SK-N-SH (cell line): ENCODE results near the gene RASGRF1. TPM values are rescaled to one million over a fixed set of nuclear protein-coding genes. Genes with fewer than 3 reads are reported as not detected.

Source experiments
- CTCF ChIA-PET: fragments of 300-600, 350-600 bp; formaldehyde crosslinking; extraction: SDS; loops from one replicate; lab custom pipeline; 2021; lab: Yijun Ruan, JAX
- POLR2A ChIA-PET: fragments of 350-600 bp; sonication (Branson Sonifier 250); formaldehyde crosslinking; extraction: SDS; loops from one replicate; lab custom pipeline; 2020; ENCODE audit warnings: antibody characterized with exemption, inconsistent platforms; lab: Yijun Ruan, JAX
- DNase-seq: peaks from one replicate; pipeline ENCODE4 v3.0.0; 2012
- H2AFZ ChIP-seq: fragments of 200-600 bp; sonication (generic); 2 replicates; pipeline ENCODE4 v1.8.1; 2016; ENCODE audit warnings: antibody characterized with exemption, mild to moderate bottlenecking, low read depth
- H3F3A ChIP-seq: fragments of 200-600 bp; sonication (generic); replicated peaks from 2 replicates; pipeline ENCODE3; 2016; ENCODE audit warnings: antibody characterized with exemption, mild to moderate bottlenecking; ENCODE audit not compliant: insufficient read depth
- H3K27ac ChIP-seq, 2 experiments: fragments of 200-500 bp in 1 of 2; fragments of 200-600 bp in 1 of 2; sonication (Bioruptor generic) in 1 of 2; sonication (generic), shearing (Covaris generic) in 1 of 2; 2 replicates each; pipeline versions ENCODE4 v1.5.1 to v1.6.1; 2014 to 2016; ENCODE audit warnings: low read depth in 2 of 2, inconsistent platforms in 1 of 2, low read length in 1 of 2, mild to moderate bottlenecking in 1 of 2, mixed read lengths in 1 of 2
- H3K27me3 ChIP-seq: fragments of 200-600 bp; sonication (generic), shearing (Covaris generic); 2 replicates; pipeline ENCODE4 v1.6.1; 2016; ENCODE audit warnings: mixed run types; ENCODE audit not compliant: insufficient read depth
- H3K36me3 ChIP-seq, 2 experiments: fragments of 200-500 bp in 1 of 2; fragments of 200-600 bp in 1 of 2; sonication (Bioruptor generic) in 1 of 2; sonication (generic) in 1 of 2; replicated peaks in 1 of 2; 2 replicates each; pipeline versions ENCODE3 to v1.5.1; 2014 to 2016; ENCODE audit warnings: low read length in 1 of 2, mild to moderate bottlenecking in 1 of 2; ENCODE audit not compliant: insufficient read depth in 2 of 2, control insufficient read depth in 1 of 2
- H3K4me1 ChIP-seq, 2 experiments: fragments of 200-500 bp in 1 of 2; fragments of 200-600 bp in 1 of 2; sonication (Bioruptor generic) in 1 of 2; sonication (generic), shearing (Covaris generic) in 1 of 2; 2 replicates each; pipeline versions ENCODE4 v1.5.1 to v1.6.1; 2014 to 2016; ENCODE audit warnings: low read depth in 1 of 2, low read length in 1 of 2, mixed run types in 1 of 2; ENCODE audit not compliant: insufficient read depth in 2 of 2, control insufficient read depth in 1 of 2
- H3K4me2 ChIP-seq: fragments of 200-600 bp; sonication (generic), shearing (Covaris generic); 2 replicates; pipeline ENCODE4 v1.6.1; 2017; ENCODE audit warnings: mixed run types
- H3K4me3 ChIP-seq, 2 experiments: fragments of 200-500 bp in 1 of 2; fragments of 200-600 bp in 1 of 2; sonication (Bioruptor generic) in 1 of 2; sonication (generic), shearing (Covaris generic) in 1 of 2; 2 replicates each; pipeline versions ENCODE4 v1.5.1 to v1.8.1; 2014 to 2016; ENCODE audit warnings: low read depth in 2 of 2, inconsistent platforms in 1 of 2, low read length in 1 of 2, mild to moderate bottlenecking in 1 of 2, mixed read lengths in 1 of 2, moderate library complexity in 1 of 2
- H3K79me2 ChIP-seq: fragments of 200-600 bp; sonication (generic); 2 replicates; pipeline ENCODE4 v1.8.1; 2017; ENCODE audit warnings: mild to moderate bottlenecking; ENCODE audit not compliant: insufficient read depth
- H3K9ac ChIP-seq: fragments of 200-600 bp; sonication (generic); 2 replicates; pipeline ENCODE4 v1.6.1; 2017; ENCODE audit warnings: mixed run types
- H3K9me2 ChIP-seq: fragments of 200-600 bp; sonication (generic); 2 replicates; pipeline ENCODE4 v1.6.1; 2017; ENCODE audit warnings: mixed run types
- H3K9me3 ChIP-seq: fragments of 200-600 bp; sonication (generic); 2 replicates; pipeline ENCODE4 v1.6.1; 2017; ENCODE audit warnings: mixed run types, mild to moderate bottlenecking, moderate library complexity
- H4K20me1 ChIP-seq: fragments of 200-600 bp; sonication (generic); 2 replicates; pipeline ENCODE4 v1.6.1; 2017; ENCODE audit warnings: mild to moderate bottlenecking, mixed run types; ENCODE audit not compliant: insufficient read depth
- CHD2 ChIP-seq: fragments of 150-350 bp; IDR thresholded peaks from 2 replicates; pipeline ENCODE4 v1.6.1; 2018; ENCODE audit warnings: low read length; ENCODE audit not compliant: partially characterized antibody
- ELF1 ChIP-seq: IDR thresholded peaks from 2 replicates; pipeline ENCODE4 v1.4.0; 2012
- EP300 ChIP-seq, 2 experiments: IDR thresholded peaks; 2 replicates each; pipeline versions ENCODE4 v1.4.0 to v1.6.1; 2012; ENCODE audit warnings: borderline replicate concordance in 1 of 2, low read depth in 1 of 2, low read length in 1 of 2
- FOSL2 ChIP-seq: IDR thresholded peaks from 2 replicates; pipeline ENCODE4 v1.4.0; 2012; ENCODE audit warnings: low read depth, mild to moderate bottlenecking, moderate library complexity, borderline replicate concordance
- GABPA ChIP-seq: IDR thresholded peaks from 2 replicates; pipeline ENCODE4 v1.4.0; 2012; ENCODE audit warnings: low read depth, mild to moderate bottlenecking
- IRF3 ChIP-seq: fragments of 150-350 bp; IDR thresholded peaks from 2 replicates; pipeline ENCODE4 v1.6.1; 2016; ENCODE audit warnings: mild to moderate bottlenecking, low read depth, low read length
- JUND ChIP-seq: IDR thresholded peaks from 2 replicates; pipeline ENCODE4 v1.4.0; 2012
- MAX ChIP-seq: IDR thresholded peaks from 2 replicates; pipeline ENCODE4 v1.4.0; 2012; ENCODE audit warnings: low read depth
- MXI1 ChIP-seq: IDR thresholded peaks from 2 replicates; pipeline ENCODE4 v1.6.1; 2012; ENCODE audit warnings: mild to moderate bottlenecking, low read depth, low read length, improper control_type of control experiment
- PBX3 ChIP-seq: IDR thresholded peaks from 2 replicates; pipeline ENCODE4; 2012
- POLR2AphosphoS5 ChIP-seq: IDR thresholded peaks from 2 replicates; pipeline ENCODE4 v1.6.1; 2012; ENCODE audit warnings: low read depth, low read length
- RAD21 ChIP-seq: IDR thresholded peaks from 2 replicates; pipeline ENCODE4 v1.6.1; 2012; ENCODE audit warnings: mild to moderate bottlenecking, low read length
- REST ChIP-seq: IDR thresholded peaks from 2 replicates; pipeline ENCODE4 v1.6.1; 2012; ENCODE audit warnings: mild to moderate bottlenecking, low read depth, low read length, moderate library complexity
- RFX5 ChIP-seq: IDR thresholded peaks from 2 replicates; pipeline ENCODE4 v1.6.1; 2012; ENCODE audit warnings: mild to moderate bottlenecking, improper control_type of control experiment, low read length
- SIN3A ChIP-seq: IDR thresholded peaks from 2 replicates; pipeline ENCODE4 v1.6.1; 2012; ENCODE audit warnings: low read depth, mild to moderate bottlenecking, low read length, moderate library complexity, borderline replicate concordance
- TAF1 ChIP-seq: IDR thresholded peaks from 2 replicates; pipeline ENCODE4 v1.6.1; 2012; ENCODE audit warnings: low read depth, mild to moderate bottlenecking, low read length, moderate library complexity, borderline replicate concordance
- TEAD4 ChIP-seq: IDR thresholded peaks from 2 replicates; pipeline ENCODE4 v1.4.0; 2012; ENCODE audit warnings: mild to moderate bottlenecking, borderline replicate concordance; ENCODE audit not compliant: insufficient read depth
- USF1 ChIP-seq: IDR thresholded peaks from 2 replicates; pipeline ENCODE4 v1.4.0; 2012; ENCODE audit warnings: low read depth, borderline replicate concordance
- USF2 ChIP-seq: fragments of 150-350 bp; IDR thresholded peaks from 2 replicates; pipeline ENCODE4 v1.6.1; 2017; ENCODE audit warnings: antibody characterized with exemption, low read length, low read depth, borderline replicate concordance
- YY1 ChIP-seq: IDR thresholded peaks from 2 replicates; pipeline ENCODE4 v1.4.0; 2012; ENCODE audit warnings: low read depth, mild to moderate bottlenecking
- WGBS: methylation state at CpG from one replicate; pipeline ENCODE4 v1.1.6; 2017; ENCODE audit warnings: low lambda C conversion rate; 5-methylcytosine and 5-hydroxymethylcytosine counted together
- polyA plus RNA-seq, 3 experiments: library from polyadenylated mRNA; depleted of rRNA; stranded (reverse); fragments of >200 nt; gene quantifications; 2 replicates each; pipeline ENCODE4 v1.2.3, GENCODE V29; 2012

The RASGRF1 gene
- polyA plus RNA-seq, 1 of the 3 experiments (the other 2 are of a cell fraction), result 0.10 TPM

GRCh38 chr15:78997981-78998499 lies 92.5 kb downstream of the RASGRF1 start:
- Histone ChIP-seq H3K9ac (no peak overlapping the region), H4K20me1 (no peaks in the 10 kb centered on the region), H3K9me3 (no peaks in the 10 kb centered on the region), H3K9me2 (no peaks in the 10 kb centered on the region), H3K36me3 (no peaks in the 10 kb centered on the region), H3K27ac (no peak overlapping the region; a peak in 1 of 4 replicates), H3K4me3 (no peak overlapping the region), H3K4me2 (no peak overlapping the region), H3K27me3 (no peaks in the 10 kb centered on the region), H3F3A (no peaks in the 10 kb centered on the region), H3K79me2 (no peaks in the 10 kb centered on the region), H2AFZ (no peak overlapping the region), H3K4me1 (peaks cover 0 to 24% of the 10 kb centered on the region in 2 experiments; a peak in 1 of 4 replicates)
- ChIA-PET POLR2A (no interaction called here), CTCF (interaction anchor here (1.0 to 2.8 kb wide), 7 partner anchors 9 to 187 kb away, joined by 3 to 11 read pairs (median 5); no protein-coding TSS in a partner anchor)
- TF ChIP-seq FOSL2 (no peak), RFX5 (no peak), CHD2 (no peak), MAX (no peak), JUND (no peak), EP300 (IDR thresholded peaks at IDR 0.05; ENCODE audit: borderline replicate concordance in 1 of 2, low read depth in 1 of 2, low read length in 1 of 2) (no peak), IRF3 (no peak), ELF1 (no peak), REST (no peak), USF1 (no peak)
- no peak for DNase-seq
- 95% methylated on average over 4 of the region's 8 CpGs for WGBS

GRCh38 chr15:78996894-78997275 lies 93.7 kb downstream of the RASGRF1 start:
- no peak for DNase-seq
- no peaks in the 10 kb centered on the region for H3K79me2 ChIP-seq
- H3K4me1 ChIP-seq, result peaks cover 0 to 24% of the 10 kb centered on the region in 2 experiments; a peak in 1 of 4 replicates
- H3F3A ChIP-seq, result no peaks in the 10 kb centered on the region
- no peaks in the 10 kb centered on the region for H4K20me1 ChIP-seq
- no peak overlapping the region for H3K4me3 ChIP-seq
- no peak overlapping the region for H3K27ac ChIP-seq
- ChIA-PET CTCF (interaction anchor here (0.6 to 0.9 kb wide), 3 partner anchors 11 to 88 kb away, joined by 3 to 4 read pairs (median 3); no protein-coding TSS in a partner anchor), POLR2A (no interaction called here)
- no peak overlapping the region for H3K9ac ChIP-seq
- no peak overlapping the region for H3K4me2 ChIP-seq
- no peaks in the 10 kb centered on the region for H3K36me3 ChIP-seq
- no peak overlapping the region for H2AFZ ChIP-seq
- no peaks in the 10 kb centered on the region for H3K9me2 ChIP-seq
- H3K27me3 ChIP-seq, result no peaks in the 10 kb centered on the region
- no peaks in the 10 kb centered on the region for H3K9me3 ChIP-seq
- 77% methylated on average over 3 of the region's 6 CpGs for WGBS
- TF ChIP-seq JUND, result no peak
- no peak for TF ChIP-seq SIN3A
- TF ChIP-seq USF2, result no peak
- TF ChIP-seq TAF1, result no peak
- TF ChIP-seq RFX5, result no peak
- TF ChIP-seq EP300 (IDR thresholded peaks at IDR 0.05; ENCODE audit: borderline replicate concordance in 1 of 2, low read depth in 1 of 2, low read length in 1 of 2), result no peak
- TF ChIP-seq GABPA, result no peak
- TF ChIP-seq POLR2AphosphoS5, result no peak
- TF ChIP-seq PBX3, result no peak
- no peak for TF ChIP-seq YY1
- TF ChIP-seq MXI1, result no peak
- no peak for TF ChIP-seq RAD21
- no peak for TF ChIP-seq TEAD4
